ENCODE measurements around the gene NUDCD2.

Gene NUDCD2

GRCh38 chr5:163410505-163410904 lies 49.4 kb downstream of the NUDCD2 start:
- H3K27me3 ChIP-seq = peaks cover 15% of the 10 kb centered on the region
- no peak overlapping the region for H3K4me3 ChIP-seq (ENCODE audit: low read depth in 1 of 2, low read length in 1 of 2)
- H3K27ac ChIP-seq = no peak overlapping the region
- TF ChIP-seq CTCF (IDR thresholded peaks at IDR 0.05) = no peak
- no peaks in the 10 kb centered on the region for H3K9me3 ChIP-seq
- no peaks in the 10 kb centered on the region for H3K36me3 ChIP-seq
- peaks cover 29 to 30% of the 10 kb centered on the region in 2 experiments for H3K4me1 ChIP-seq (ENCODE audit: control insufficient read depth in 1 of 2, insufficient read depth in 1 of 2, low read depth in 1 of 2, low read length in 1 of 2)

GRCh38 chr5:163409384-163409783 lies 50.5 kb downstream of the NUDCD2 start:
- Histone ChIP-seq H3K4me1 (ENCODE audit: control insufficient read depth in 1 of 2, insufficient read depth in 1 of 2, low read depth in 1 of 2, low read length in 1 of 2) (peaks cover 31 to 32% of the 10 kb centered on the region in 2 experiments), H3K9me3 (no peaks in the 10 kb centered on the region), H3K27me3 (peaks cover 5% of the 10 kb centered on the region), H3K4me3 (ENCODE audit: low read depth in 1 of 2, low read length in 1 of 2) (no peak overlapping the region), H3K27ac (no peak overlapping the region), H3K36me3 (no peaks in the 10 kb centered on the region)
- no peak for TF ChIP-seq CTCF (IDR thresholded peaks at IDR 0.05)

- H3K27ac ChIP-seq = no peak overlapping the region
- peaks cover 31 to 32% of the 10 kb centered on the region in 2 experiments for H3K4me1 ChIP-seq (ENCODE audit: control insufficient read depth in 1 of 2, insufficient read depth in 1 of 2, low read depth in 1 of 2, low read length in 1 of 2)
- H3K27me3 ChIP-seq = no peaks in the 10 kb centered on the region
- H3K36me3 ChIP-seq = no peaks in the 10 kb centered on the region
- H3K4me3 ChIP-seq (ENCODE audit: low read depth in 1 of 2, low read length in 1 of 2) = no peak overlapping the region
- H3K9me3 ChIP-seq = no peaks in the 10 kb centered on the region
- TF ChIP-seq CTCF (IDR thresholded peaks at IDR 0.05) = peak; percentile 82
Observed at GRCh38 chr5:163408311-163408923, 51.5 kb downstream of the NUDCD2 start.

- TF ChIP-seq CTCF (IDR thresholded peaks at IDR 0.05) = no peak
- peaks cover 31 to 32% of the 10 kb centered on the region in 2 experiments for H3K4me1 ChIP-seq (ENCODE audit: control insufficient read depth in 1 of 2, insufficient read depth in 1 of 2, low read depth in 1 of 2, low read length in 1 of 2)
- peak overlapping the region; percentile 74 for H3K27ac ChIP-seq
- no peak overlapping the region for H3K4me3 ChIP-seq (ENCODE audit: low read depth in 1 of 2, low read length in 1 of 2)
- no peaks in the 10 kb centered on the region for H3K27me3 ChIP-seq
- no peaks in the 10 kb centered on the region for H3K9me3 ChIP-seq
- no peaks in the 10 kb centered on the region for H3K36me3 ChIP-seq
Observed at GRCh38 chr5:163407034-163407655, 52.8 kb downstream of the NUDCD2 start.

- H3K9me3 ChIP-seq = no peaks in the 10 kb centered on the region
- peaks cover 31 to 32% of the 10 kb centered on the region in 2 experiments for H3K4me1 ChIP-seq (ENCODE audit: control insufficient read depth in 1 of 2, insufficient read depth in 1 of 2, low read depth in 1 of 2, low read length in 1 of 2)
- no peaks in the 10 kb centered on the region for H3K27me3 ChIP-seq
- no peaks in the 10 kb centered on the region for H3K36me3 ChIP-seq
- no peak for TF ChIP-seq CTCF (IDR thresholded peaks at IDR 0.05)
- no peak overlapping the region for H3K27ac ChIP-seq
- no peak overlapping the region for H3K4me3 ChIP-seq (ENCODE audit: low read depth in 1 of 2, low read length in 1 of 2)
Observed at GRCh38 chr5:163404364-163405173, 55.3 kb downstream of the NUDCD2 start.

Data from neutrophil (primary cell).